Kidney (tissue), 14 donors: ENCODE results near the gene METTL23. TPM values are rescaled to one million over a fixed set of nuclear protein-coding genes. Genes with fewer than 3 reads are reported as not detected.

ENCODE experiments used
- DNase-seq, 5 donors: peaks; one replicate each; pipeline ENCODE4 v3.0.0-alpha.2; 2013 to 2020
- FAIRE-seq: peaks from 2 replicates; lab custom pipeline; 2012; peaks lifted over from hg19 to GRCh38; lab: Jason Lieb, UNC
- H3K27ac ChIP-seq, 2 donors: one replicate each; pipeline ENCODE4 v1.7.0; 2013; ENCODE audit warnings: low read depth in 2 of 2, low read length in 2 of 2, inconsistent platforms in 1 of 2
- H3K27me3 ChIP-seq: one replicate; pipeline ENCODE4 v1.7.1; 2013; ENCODE audit warnings: low read length, inconsistent platforms; ENCODE audit not compliant: control insufficient read depth, insufficient read depth
- H3K36me3 ChIP-seq, 3 donors: one replicate each; pipeline versions ENCODE4 v1.7.0 to v1.7.1; 2013; ENCODE audit warnings: low read length in 3 of 3, control low read depth in 1 of 3, inconsistent platforms in 1 of 3; ENCODE audit not compliant: insufficient read depth in 3 of 3, control insufficient read depth in 2 of 3
- H3K4me1 ChIP-seq, 3 donors: one replicate each; pipeline versions ENCODE4 v1.7.0 to v1.7.1; 2013; ENCODE audit warnings: low read length in 3 of 3, inconsistent platforms in 1 of 3, low read depth in 1 of 3; ENCODE audit not compliant: control insufficient read depth in 2 of 3, insufficient read depth in 2 of 3
- H3K4me3 ChIP-seq, 3 donors: one replicate each; pipeline versions ENCODE4 v1.7.0 to v1.8.1; 2013; ENCODE audit warnings: low read length in 3 of 3, control low read depth in 1 of 3, inconsistent platforms in 1 of 3
- H3K9ac ChIP-seq, 3 donors: one replicate each; pipeline versions ENCODE4 v1.7.0 to v1.7.1; 2013; ENCODE audit warnings: low read length in 3 of 3, control low read depth in 1 of 3, inconsistent platforms in 1 of 3
- H3K9me3 ChIP-seq, 3 donors: one replicate each; pipeline versions ENCODE4 v1.7.0 to v1.7.1; 2013; ENCODE audit warnings: low read length in 3 of 3, control low read depth in 1 of 3, inconsistent platforms in 1 of 3; ENCODE audit not compliant: control insufficient read depth in 2 of 3, insufficient read depth in 1 of 3
- CTCF ChIP-seq: IDR thresholded peaks from 3 replicates; pipeline ENCODE4 v1.5.1; 2012; ENCODE audit warnings: mild to moderate bottlenecking, moderate library complexity, borderline replicate concordance; ENCODE audit not compliant: insufficient read depth; ENCODE audit errors: extremely low read depth
- intact Hi-C: fragments of 100-400 bp; cut with DNase I; formaldehyde crosslinking; loops from one replicate; pipeline ENCODE4 v1.11.1; 2022
- polyA plus RNA-seq: library from polyadenylated mRNA; stranded (reverse); fragments of 350-450 nt; fragmentation: Illumina TruSeq; extraction: RNeasy Lipid Tissue Mini Kit (QIAGEN cat#74804); gene quantifications from one replicate; pipeline ENCODE4 v1.2.3, GENCODE V29; 2014; ENCODE audit warnings: low read depth, low replicate concordance; ENCODE audit not compliant: insufficient read depth
- total RNA-seq: library from RNA; stranded (reverse); fragmentation: NEBNext Ultra II Directional; extraction: Animal tissue kit (Norgen Biotek cat#: 25700); gene quantifications from one replicate; pipeline ENCODE4 v1.2.1, GENCODE V29; 2021
- donor health status: control.
- donor health status: control.
- donor health status: control.
- donor health status: control.
- donor health status: control.
- donor health status: DM: yes; HTN: yes; CAD: no.
- donor health status: Normal renal cell carcinoma (clear cell type).

The METTL23 gene
- total and polyA plus RNA-seq, 2 donors from 2014 or later, result 38.2 to 53.0 TPM

DNA sequence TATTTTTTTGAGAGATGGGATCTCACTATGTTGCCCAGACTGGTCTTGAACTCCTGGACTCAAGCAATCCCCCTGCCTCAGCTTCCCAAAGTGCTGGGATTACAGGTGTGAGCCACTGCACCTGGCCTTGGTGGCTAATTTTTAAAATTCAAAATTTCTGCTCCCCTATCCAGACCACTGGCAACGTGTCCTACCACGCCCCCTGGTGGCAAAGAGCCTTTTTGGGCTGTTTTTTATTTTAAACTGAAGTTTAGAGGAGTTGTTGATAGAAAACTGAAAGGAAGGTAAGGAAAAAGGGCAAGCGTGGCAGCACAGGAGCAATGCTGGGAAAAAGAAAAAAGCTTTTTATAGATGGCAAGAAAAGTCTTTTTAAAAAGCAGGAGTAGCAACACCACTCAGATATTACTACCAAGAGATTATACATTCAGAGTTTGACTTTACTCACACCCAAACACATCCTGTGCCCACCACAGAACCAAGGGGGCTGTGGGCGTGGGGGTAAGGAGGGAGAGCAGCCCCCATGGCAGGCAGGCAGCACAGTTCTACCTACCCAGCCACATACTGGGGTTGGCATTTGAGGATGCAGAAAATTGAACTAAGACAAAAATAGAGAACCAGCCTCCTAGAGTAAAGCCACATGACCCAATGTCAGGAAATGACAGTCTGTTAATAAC, 11.7 kb upstream of the METTL23 start:
- Histone ChIP-seq H3K36me3 (peaks cover 2 to 56% (median 27%) of the 10 kb centered on the region in 3 donors), H3K4me1 (peaks cover 2 to 10% (median 9%) of the 10 kb centered on the region in 3 donors), H3K27ac (no peak overlapping the region), H3K27me3 (no peaks in the 10 kb centered on the region), H3K4me3 (no peak overlapping the region), H3K9ac (no peak overlapping the region), H3K9me3 (no peaks in the 10 kb centered on the region)
- DNase-seq (peak in 4 of 5 donors; percentile 57 to 78 (median 66)), FAIRE-seq (no peak)
- TF ChIP-seq CTCF, result peak; percentile 83
- intact Hi-C loops, result no loop called here

- no peaks in the 10 kb centered on the region for H3K9me3 ChIP-seq
- no peak for TF ChIP-seq CTCF
- no peaks in the 10 kb centered on the region for H3K27me3 ChIP-seq
- H3K27ac ChIP-seq, result peak overlapping the region in 1 of 2 donors; percentile 19
- intact Hi-C loops, result no loop called here
- FAIRE-seq (no peak), DNase-seq (no peak)
- H3K4me3 ChIP-seq, result no peak overlapping the region
- peaks cover 2 to 61% (median 32%) of the 10 kb centered on the region in 3 donors for H3K36me3 ChIP-seq
- peaks cover 2 to 10% (median 9%) of the 10 kb centered on the region in 3 donors for H3K4me1 ChIP-seq
- no peak overlapping the region for H3K9ac ChIP-seq
Observed at GRCh38 chr17:76715496-76715830, 11.2 kb upstream of the METTL23 start.

DNA sequence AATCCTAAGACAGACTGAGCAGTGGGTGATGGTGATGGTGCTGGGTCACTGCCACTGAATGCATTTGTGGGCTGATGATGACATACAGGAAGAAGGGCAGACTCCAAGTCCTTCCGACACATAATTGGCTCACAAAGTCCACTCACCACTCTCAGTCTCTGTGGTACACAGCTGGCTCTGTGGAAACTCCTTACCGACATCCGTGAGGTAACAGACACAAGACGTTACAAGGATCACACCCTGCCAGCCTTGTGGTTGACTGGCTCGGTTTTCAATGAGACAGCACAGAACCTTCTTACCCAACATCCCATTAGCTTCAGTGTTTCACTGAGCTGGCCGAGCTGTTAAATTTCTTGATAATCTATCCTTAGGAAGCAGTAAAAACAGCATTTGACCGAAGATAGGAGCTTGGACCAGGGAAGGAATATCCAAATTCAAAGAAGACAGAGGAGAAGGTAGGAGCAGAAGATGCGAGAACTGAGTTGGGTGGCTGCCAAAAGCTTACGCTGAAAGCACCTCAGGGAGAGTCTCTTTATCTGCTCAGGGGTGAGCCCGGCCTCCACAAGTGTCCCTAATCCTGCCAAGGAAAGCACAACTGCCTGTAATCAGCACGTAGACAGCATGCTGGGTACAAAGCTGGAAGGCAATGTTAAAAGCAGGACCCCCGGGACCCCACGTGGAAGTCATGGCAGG, 10.3 kb upstream of the METTL23 start:
- Histone ChIP-seq H3K9me3 (no peaks in the 10 kb centered on the region), H3K27me3 (no peaks in the 10 kb centered on the region), H3K9ac (no peak overlapping the region), H3K4me1 (peaks cover 2 to 8% (median 8%) of the 10 kb centered on the region in 3 donors), H3K27ac (peak overlapping the region in 1 of 2 donors; percentile 19), H3K4me3 (no peak overlapping the region), H3K36me3 (peaks cover 2 to 69% (median 39%) of the 10 kb centered on the region in 3 donors)
- no peak for TF ChIP-seq CTCF
- intact Hi-C loops, result no loop called here
- FAIRE-seq (no peak), DNase-seq (no peak)
